Gastrocnemius medialis (tissue), 4 donors: ENCODE results near the gene TTLL6.

ENCODE experiments used
- CTCF ChIP-seq, 5 experiments: fragments of 450-650 bp in 3 of 5; fragments of 200-600 bp in 2 of 5; sonication (generic) in 2 of 5; IDR thresholded peaks in 4 of 5; conservative IDR thresholded peaks in 1 of 5; 1 replicate in 4 of 5; 2 replicates in 1 of 5; pipeline ENCODE4 v1.5.1; 2016 to 2019; ENCODE audit warnings: antibody characterized with exemption in 5 of 5, mild to moderate bottlenecking in 3 of 5, moderate library complexity in 3 of 5
- POLR2A ChIP-seq, 2 donors: fragments of 450-650 bp; IDR thresholded peaks; one replicate each; pipeline ENCODE4 v1.6.1; 2017; ENCODE audit warnings: antibody characterized with exemption in 2 of 2, mild to moderate bottlenecking in 2 of 2, moderate library complexity in 2 of 2

GRCh38 chr17:48715496-48716399 lies 101.3 kb downstream of the TTLL6 start:
- TF ChIP-seq CTCF (IDR thresholded peaks at IDR 0.05 in 4 of 5, conservative IDR thresholded peaks at IDR 0.05 in 1 of 5) (no peak), POLR2A (IDR thresholded peaks at IDR 0.05) (no peak)
